Measurements from ENCODE around the gene SSH3.

The SSH3 gene

DNA sequence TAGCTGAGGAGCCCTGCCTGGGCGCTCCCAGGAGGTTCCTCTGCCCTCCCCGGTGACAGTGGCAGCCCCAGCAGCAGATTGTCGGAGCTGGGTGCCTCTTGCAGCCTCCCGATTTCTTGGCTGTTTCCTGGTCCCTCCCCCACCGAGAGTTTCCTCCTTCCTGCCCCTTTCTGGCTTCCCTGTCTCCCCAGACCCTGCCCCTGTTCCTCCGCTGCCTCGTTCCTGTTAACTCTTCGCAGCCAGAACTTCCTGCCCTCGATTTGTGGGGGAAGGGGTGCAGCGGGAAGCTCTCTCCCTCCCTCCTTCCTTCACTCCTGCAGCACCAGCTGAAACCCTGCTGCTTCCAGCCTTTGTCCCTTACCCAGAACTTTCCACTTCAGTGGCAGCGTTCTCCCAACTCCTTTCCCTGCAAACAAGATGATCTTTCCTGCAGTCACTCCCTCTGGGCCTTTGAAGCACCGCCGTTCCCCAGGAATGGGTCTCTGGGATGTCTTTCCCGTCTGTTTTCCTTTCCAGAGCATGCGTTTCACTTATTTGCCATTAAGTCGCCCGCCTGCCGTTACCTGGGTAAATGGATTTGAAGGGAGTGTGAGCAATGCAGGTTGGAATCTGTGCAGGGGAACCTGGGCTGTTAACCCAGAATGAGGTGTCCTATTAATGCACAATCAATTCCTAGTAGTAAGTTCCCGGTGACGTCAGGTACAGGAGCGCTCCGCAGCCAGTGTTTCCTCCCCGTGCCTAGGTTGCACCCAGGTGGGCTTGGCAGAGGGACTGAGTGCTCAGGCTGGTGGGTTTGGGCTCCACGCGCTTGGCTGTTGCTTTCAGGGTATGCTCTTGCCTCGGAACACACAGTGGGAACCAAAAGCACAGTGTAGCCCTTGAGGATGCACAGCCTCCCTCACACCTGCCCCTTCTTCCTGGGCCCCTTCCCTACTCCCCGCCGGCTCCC, 32.8 kb upstream of the SSH3 start:
- Histone ChIP-seq H4K20me1 (ENCODE audit: low read depth, low read length) (no peaks in the 10 kb centered on the region), H3K27me3 (ENCODE audit: low read length) (no peaks in the 10 kb centered on the region), H3K79me2 (ENCODE audit: insufficient read depth, low read length) (peaks cover 87% of the 10 kb centered on the region), H3K4me2 (ENCODE audit: low read depth, low read length, poor library complexity, severe bottlenecking) (peak overlapping the region; percentile 58), H3K36me3 (ENCODE audit: low read length) (no peaks in the 10 kb centered on the region), H2AFZ (ENCODE audit: low read depth, low read length, severe bottlenecking) (no peak overlapping the region), H3K9ac (ENCODE audit: low read length) (peak overlapping the region; percentile 97), H3K27ac (ENCODE audit: low read depth, low read length) (peak overlapping the region; percentile 93), H3K9me2 (replicated peaks; ENCODE audit: insufficient read depth, low read length) (no peaks in the 10 kb centered on the region), H3F3A (ENCODE audit: insufficient read depth) (peaks cover 28% of the 10 kb centered on the region), H3K9me3 (ENCODE audit: insufficient read depth, low read length) (no peaks in the 10 kb centered on the region), H3K4me3 (ENCODE audit: insufficient read depth, low read length, poor library complexity, severe bottlenecking) (peak overlapping the region; percentile 65)
- TF ChIP-seq EZH2phosphoT487 (conservative IDR thresholded peaks at IDR 0.05; ENCODE audit: low read length) = no peak

DNA sequence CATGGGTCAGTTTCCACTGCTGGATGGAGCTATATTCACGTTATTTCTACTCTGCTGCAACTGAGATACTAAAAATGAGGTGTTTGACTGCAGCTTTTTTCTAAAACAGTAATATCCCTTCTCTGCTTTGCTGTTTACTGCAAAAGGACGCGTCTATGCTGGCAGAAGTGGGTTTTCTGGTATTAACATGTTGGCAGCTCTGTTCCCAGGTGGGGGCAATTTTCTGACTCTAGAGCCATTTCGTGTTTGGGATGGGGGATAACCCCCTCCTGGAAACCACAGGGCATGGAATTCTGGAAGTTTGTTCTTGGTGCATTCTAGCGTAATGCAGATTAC, 32.2 kb upstream of the SSH3 start:
- Histone ChIP-seq H3K27ac (ENCODE audit: low read depth, low read length) (peak overlapping the region; percentile 93), H3K27me3 (ENCODE audit: low read length) (no peaks in the 10 kb centered on the region), H2AFZ (ENCODE audit: low read depth, low read length, severe bottlenecking) (no peak overlapping the region), H4K20me1 (ENCODE audit: low read depth, low read length) (no peaks in the 10 kb centered on the region), H3K9me2 (replicated peaks; ENCODE audit: insufficient read depth, low read length) (no peaks in the 10 kb centered on the region), H3K9ac (ENCODE audit: low read length) (peak overlapping the region; percentile 97), H3K9me3 (ENCODE audit: insufficient read depth, low read length) (no peaks in the 10 kb centered on the region), H3K79me2 (ENCODE audit: insufficient read depth, low read length) (peaks cover 94% of the 10 kb centered on the region), H3K4me2 (ENCODE audit: low read depth, low read length, poor library complexity, severe bottlenecking) (peak overlapping the region; percentile 58), H3K4me3 (ENCODE audit: insufficient read depth, low read length, poor library complexity, severe bottlenecking) (peak overlapping the region; percentile 65), H3K36me3 (ENCODE audit: low read length) (no peaks in the 10 kb centered on the region), H3F3A (ENCODE audit: insufficient read depth) (peaks cover 34% of the 10 kb centered on the region)
- TF ChIP-seq, protein P1, sequence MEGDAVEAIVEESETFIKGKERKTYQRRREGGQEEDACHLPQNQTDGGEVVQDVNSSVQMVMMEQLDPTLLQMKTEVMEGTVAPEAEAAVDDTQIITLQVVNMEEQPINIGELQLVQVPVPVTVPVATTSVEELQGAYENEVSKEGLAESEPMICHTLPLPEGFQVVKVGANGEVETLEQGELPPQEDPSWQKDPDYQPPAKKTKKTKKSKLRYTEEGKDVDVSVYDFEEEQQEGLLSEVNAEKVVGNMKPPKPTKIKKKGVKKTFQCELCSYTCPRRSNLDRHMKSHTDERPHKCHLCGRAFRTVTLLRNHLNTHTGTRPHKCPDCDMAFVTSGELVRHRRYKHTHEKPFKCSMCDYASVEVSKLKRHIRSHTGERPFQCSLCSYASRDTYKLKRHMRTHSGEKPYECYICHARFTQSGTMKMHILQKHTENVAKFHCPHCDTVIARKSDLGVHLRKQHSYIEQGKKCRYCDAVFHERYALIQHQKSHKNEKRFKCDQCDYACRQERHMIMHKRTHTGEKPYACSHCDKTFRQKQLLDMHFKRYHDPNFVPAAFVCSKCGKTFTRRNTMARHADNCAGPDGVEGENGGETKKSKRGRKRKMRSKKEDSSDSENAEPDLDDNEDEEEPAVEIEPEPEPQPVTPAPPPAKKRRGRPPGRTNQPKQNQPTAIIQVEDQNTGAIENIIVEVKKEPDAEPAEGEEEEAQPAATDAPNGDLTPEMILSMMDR (IDR thresholded peaks at IDR 0.05; ENCODE audit: insufficient read depth, low read length, poor library complexity, severe bottlenecking) = no peak
- TF ChIP-seq EZH2phosphoT487 (conservative IDR thresholded peaks at IDR 0.05; ENCODE audit: low read length) = no peak

DNA sequence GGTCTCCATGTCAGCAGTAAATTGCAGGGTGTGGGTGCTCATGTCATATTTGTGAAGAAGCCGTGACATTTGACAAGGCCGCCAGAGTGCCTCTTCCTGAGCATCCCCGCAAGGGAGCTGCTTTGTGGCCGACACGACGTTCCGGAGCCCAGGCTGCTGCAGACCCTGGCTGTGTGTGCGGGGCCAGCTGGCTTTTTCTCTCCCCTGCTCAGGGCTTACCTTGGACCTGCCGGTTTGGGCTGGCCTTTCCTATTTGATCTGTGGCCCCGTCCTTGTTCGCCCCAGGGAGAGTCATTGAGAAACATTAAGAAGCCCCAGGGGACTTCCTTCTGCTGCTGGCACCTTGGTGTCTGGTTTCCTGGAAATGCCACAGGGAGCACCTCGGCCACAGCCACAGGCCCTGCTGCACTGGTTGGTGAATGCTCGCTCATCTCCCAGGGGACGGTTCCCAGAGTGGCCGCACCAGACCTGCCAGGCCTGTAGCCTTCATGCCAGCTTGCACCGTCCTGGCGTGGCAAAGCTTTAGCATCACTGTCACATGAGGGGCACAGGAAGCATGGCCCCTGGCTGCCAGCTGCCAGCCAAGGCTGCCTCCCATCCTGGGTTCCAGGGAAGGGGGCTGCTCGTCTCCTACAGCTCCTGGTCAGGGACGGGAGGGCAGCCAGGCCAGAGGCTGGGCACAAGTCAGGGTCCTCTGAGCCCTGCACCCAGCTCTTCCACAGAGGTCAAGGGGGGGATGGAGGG, 31.6 kb upstream of the SSH3 start:
- no peaks in the 10 kb centered on the region for H4K20me1 ChIP-seq (ENCODE audit: low read depth, low read length)

More for the DNA sequence above, 31.6 kb upstream of the SSH3 start:
- peak overlapping the region; percentile 65 for H3K4me3 ChIP-seq (ENCODE audit: insufficient read depth, low read length, poor library complexity, severe bottlenecking)
- no peak for TF ChIP-seq EZH2phosphoT487 (conservative IDR thresholded peaks at IDR 0.05; ENCODE audit: low read length)
- TF ChIP-seq, protein P1 (IDR thresholded peaks at IDR 0.05; ENCODE audit: insufficient read depth, low read length, poor library complexity, severe bottlenecking) = no peak
- H3K36me3 ChIP-seq (ENCODE audit: low read length) = no peaks in the 10 kb centered on the region
- H3K27me3 ChIP-seq (ENCODE audit: low read length) = no peaks in the 10 kb centered on the region
- H3K27ac ChIP-seq (ENCODE audit: low read depth, low read length) = peak overlapping the region; percentile 93
- H3K9me2 ChIP-seq (replicated peaks; ENCODE audit: insufficient read depth, low read length) = no peaks in the 10 kb centered on the region
- peaks cover 39% of the 10 kb centered on the region for H3F3A ChIP-seq (ENCODE audit: insufficient read depth)
- no peaks in the 10 kb centered on the region for H3K9me3 ChIP-seq (ENCODE audit: insufficient read depth, low read length)
- H3K9ac ChIP-seq (ENCODE audit: low read length) = peak overlapping the region; percentile 97
- peak overlapping the region; percentile 58 for H3K4me2 ChIP-seq (ENCODE audit: low read depth, low read length, poor library complexity, severe bottlenecking)
- peaks cover 98% of the 10 kb centered on the region for H3K79me2 ChIP-seq (ENCODE audit: insufficient read depth, low read length)
- H2AFZ ChIP-seq (ENCODE audit: low read depth, low read length, severe bottlenecking) = no peak overlapping the region

Data from SU-DHL-6 (cell line).